WTC11 (cell line): Measurements from ENCODE around the gene PLXNA2.

Experiments
- ETV6 ChIP-seq: sonication (generic); formaldehyde crosslinking; IDR thresholded peaks from 2 replicates; pipeline ENCODE4 v1.8.1; 2022; ENCODE audit warnings: mild to moderate bottlenecking, missing genetic modification reagents
- NFYB ChIP-seq: sonication (generic); formaldehyde crosslinking; conservative IDR thresholded peaks from 2 replicates; pipeline ENCODE4 v1.8.0; 2022; ENCODE audit warnings: low read depth, missing genetic modification reagents
- TF ChIP-seq, protein P1 (sequence below): fragments of 250-450 bp; sonication (Bioruptor Pico); IDR thresholded peaks from 2 replicates; pipeline ENCODE4 v1.9.0; 2021; ENCODE audit warnings: mild to moderate bottlenecking, borderline replicate concordance
- TF ChIP-seq, protein P2 (sequence below): sonication (generic); formaldehyde crosslinking; IDR thresholded peaks from 2 replicates; pipeline ENCODE4 v1.8.0; 2023; ENCODE audit warnings: missing genetic modification reagents
- TF ChIP-seq, protein P3 (sequence below): sonication (generic); formaldehyde crosslinking; IDR thresholded peaks from 2 replicates; pipeline ENCODE4 v1.8.0; 2022; ENCODE audit warnings: mild to moderate bottlenecking, missing genetic modification reagents

DNA sequence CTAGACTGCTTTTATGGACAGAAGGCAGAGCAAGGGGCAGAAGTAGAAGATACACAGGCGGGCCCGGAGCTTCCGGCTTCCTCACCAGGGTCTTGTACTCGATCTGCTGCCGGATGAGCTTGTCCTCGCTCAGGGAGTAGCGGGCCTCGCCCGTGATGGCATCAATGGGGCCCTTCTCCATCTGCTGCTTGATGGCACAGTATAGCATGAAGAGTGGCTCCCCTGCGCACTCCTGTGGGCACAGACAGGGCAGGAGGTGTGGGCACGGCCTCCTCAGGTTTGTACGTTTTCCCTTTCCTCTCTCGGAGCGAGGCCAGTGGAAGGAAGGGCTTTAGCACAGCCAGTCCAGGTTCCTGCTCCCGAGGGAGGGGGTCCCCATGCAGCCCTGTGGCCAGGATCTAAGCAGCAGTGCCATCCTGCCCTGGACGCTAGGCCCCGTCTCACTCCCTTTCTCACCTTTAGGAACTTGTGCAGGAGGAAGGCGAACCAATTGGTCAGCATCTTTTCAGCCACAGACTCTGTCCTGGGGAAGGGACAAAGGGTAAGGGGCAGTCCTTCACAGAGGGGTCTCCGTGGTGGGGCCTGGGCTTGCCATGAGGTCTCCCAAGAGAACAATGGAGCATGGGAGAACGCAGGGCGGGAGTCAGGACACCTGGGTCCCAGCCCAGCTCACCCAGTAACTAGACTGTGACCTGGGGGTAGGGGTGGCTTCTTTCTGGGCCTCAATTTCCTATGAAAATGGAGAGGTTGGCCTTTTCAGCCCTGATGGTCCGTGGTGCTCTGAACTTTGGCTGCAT is 204.4 kb downstream of the PLXNA2 start:
- TF ChIP-seq ETV6 (CRISPR knock-in tag) (no peak), NFYB (CRISPR knock-in tag) (no peak)
- TF ChIP-seq, protein P1, sequence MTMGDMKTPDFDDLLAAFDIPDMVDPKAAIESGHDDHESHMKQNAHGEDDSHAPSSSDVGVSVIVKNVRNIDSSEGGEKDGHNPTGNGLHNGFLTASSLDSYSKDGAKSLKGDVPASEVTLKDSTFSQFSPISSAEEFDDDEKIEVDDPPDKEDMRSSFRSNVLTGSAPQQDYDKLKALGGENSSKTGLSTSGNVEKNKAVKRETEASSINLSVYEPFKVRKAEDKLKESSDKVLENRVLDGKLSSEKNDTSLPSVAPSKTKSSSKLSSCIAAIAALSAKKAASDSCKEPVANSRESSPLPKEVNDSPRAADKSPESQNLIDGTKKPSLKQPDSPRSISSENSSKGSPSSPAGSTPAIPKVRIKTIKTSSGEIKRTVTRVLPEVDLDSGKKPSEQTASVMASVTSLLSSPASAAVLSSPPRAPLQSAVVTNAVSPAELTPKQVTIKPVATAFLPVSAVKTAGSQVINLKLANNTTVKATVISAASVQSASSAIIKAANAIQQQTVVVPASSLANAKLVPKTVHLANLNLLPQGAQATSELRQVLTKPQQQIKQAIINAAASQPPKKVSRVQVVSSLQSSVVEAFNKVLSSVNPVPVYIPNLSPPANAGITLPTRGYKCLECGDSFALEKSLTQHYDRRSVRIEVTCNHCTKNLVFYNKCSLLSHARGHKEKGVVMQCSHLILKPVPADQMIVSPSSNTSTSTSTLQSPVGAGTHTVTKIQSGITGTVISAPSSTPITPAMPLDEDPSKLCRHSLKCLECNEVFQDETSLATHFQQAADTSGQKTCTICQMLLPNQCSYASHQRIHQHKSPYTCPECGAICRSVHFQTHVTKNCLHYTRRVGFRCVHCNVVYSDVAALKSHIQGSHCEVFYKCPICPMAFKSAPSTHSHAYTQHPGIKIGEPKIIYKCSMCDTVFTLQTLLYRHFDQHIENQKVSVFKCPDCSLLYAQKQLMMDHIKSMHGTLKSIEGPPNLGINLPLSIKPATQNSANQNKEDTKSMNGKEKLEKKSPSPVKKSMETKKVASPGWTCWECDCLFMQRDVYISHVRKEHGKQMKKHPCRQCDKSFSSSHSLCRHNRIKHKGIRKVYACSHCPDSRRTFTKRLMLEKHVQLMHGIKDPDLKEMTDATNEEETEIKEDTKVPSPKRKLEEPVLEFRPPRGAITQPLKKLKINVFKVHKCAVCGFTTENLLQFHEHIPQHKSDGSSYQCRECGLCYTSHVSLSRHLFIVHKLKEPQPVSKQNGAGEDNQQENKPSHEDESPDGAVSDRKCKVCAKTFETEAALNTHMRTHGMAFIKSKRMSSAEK (CRISPR knock-in tag) = no peak
- TF ChIP-seq, protein P2, sequence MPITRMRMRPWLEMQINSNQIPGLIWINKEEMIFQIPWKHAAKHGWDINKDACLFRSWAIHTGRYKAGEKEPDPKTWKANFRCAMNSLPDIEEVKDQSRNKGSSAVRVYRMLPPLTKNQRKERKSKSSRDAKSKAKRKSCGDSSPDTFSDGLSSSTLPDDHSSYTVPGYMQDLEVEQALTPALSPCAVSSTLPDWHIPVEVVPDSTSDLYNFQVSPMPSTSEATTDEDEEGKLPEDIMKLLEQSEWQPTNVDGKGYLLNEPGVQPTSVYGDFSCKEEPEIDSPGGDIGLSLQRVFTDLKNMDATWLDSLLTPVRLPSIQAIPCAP = no peak
- TF ChIP-seq, protein P3, sequence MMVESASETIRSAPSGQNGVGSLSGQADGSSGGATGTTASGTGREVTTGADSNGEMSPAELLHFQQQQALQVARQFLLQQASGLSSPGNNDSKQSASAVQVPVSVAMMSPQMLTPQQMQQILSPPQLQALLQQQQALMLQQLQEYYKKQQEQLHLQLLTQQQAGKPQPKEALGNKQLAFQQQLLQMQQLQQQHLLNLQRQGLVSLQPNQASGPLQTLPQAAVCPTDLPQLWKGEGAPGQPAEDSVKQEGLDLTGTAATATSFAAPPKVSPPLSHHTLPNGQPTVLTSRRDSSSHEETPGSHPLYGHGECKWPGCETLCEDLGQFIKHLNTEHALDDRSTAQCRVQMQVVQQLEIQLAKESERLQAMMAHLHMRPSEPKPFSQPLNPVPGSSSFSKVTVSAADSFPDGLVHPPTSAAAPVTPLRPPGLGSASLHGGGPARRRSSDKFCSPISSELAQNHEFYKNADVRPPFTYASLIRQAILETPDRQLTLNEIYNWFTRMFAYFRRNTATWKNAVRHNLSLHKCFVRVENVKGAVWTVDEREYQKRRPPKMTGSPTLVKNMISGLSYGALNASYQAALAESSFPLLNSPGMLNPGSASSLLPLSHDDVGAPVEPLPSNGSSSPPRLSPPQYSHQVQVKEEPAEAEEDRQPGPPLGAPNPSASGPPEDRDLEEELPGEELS (CRISPR knock-in tag) = no peak
